ENCODE measurements around the gene SCLY. TPM values are rescaled to one million over a fixed set of nuclear protein-coding genes. Genes with fewer than 3 reads are reported as not detected.

Gene SCLY
- total and polyA plus RNA-seq, 2 donors (not counting 1 experiment from before 2014, with no cell fraction given), result 16.4 to 42.4 TPM

DNA sequence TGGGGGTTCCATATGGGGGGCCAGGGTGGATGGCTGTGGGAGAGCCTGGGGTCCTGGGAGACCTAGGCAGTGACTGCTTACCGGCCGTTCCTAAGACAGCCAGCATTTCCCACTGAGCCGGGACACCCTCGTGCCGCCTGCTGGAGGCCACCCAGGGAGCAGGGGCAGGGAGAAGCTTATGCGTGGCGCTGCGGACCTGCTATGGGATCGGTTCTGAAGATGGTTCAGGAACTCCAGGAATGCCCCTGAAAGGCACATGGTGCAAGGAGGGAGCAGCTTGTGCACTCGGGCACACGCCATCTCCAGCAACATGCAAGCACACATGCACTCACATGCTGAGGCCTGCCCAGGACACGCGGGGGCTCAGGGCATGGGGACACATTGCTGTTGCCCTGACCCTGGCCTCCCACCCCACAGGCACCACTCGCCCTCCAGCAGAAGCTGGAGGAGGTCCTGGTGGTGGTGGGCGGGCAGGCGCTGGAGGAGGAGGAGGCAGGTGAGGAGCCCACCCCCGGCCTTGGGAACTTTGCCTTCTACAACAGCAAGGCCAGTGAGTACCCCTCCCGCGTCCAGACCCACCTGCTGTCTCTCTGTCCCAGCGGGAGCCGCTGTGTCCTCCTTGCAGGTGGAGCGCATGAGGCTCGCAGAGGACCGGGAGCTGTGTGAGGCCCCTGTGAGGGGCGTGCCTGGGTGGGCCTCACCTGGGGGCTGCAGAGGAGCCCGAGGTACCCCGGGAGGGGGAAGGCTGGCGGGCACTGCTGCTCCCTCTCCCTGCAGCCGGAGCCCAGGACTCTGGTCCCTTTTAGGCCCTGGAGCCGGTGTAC lies 81.8 kb downstream of the SCLY start:
- ChIA-PET CTCF (interaction anchor here (0.7 kb wide), 1 partner anchor 18 kb away, joined by 4 read pairs; no protein-coding TSS in a partner anchor), POLR2A (no interaction called here)
- H3K4me3 ChIP-seq (ENCODE audit: control extremely low read depth in 1 of 5, extremely low read depth in 1 of 5, insufficient read depth in 1 of 5, low read depth in 2 of 5, low read length in 4 of 5), result no peak overlapping the region
- ATAC-seq (ENCODE audit: low read depth) (no peak), DNase-seq (no peak)
- Mint-ChIP-seq H3K27ac (no peak overlapping the region), H3K9me3 (ENCODE audit: insufficient read depth) (no peaks in the 10 kb centered on the region), H3K27me3 (no peaks in the 10 kb centered on the region), H3K4me1 (peaks cover 12% of the 10 kb centered on the region), H3K4me3 (no peak overlapping the region)
- H3K4me1 ChIP-seq (ENCODE audit: control insufficient read depth in 2 of 2, insufficient read depth in 2 of 2, low read length in 2 of 2), result peaks cover 16 to 26% of the 10 kb centered on the region in 2 donors
- no peaks in the 10 kb centered on the region for H4K20me1 ChIP-seq (ENCODE audit: control insufficient read depth, insufficient read depth, low read length, poor library complexity, severe bottlenecking)
- intact Hi-C loops (cut with micrococcal nuclease), result no loop called here
- peaks cover 0 to 4% (median 0%) of the 10 kb centered on the region in 3 donors for H3K9me3 ChIP-seq (ENCODE audit: control extremely low read depth in 1 of 3, control insufficient read depth in 2 of 3, insufficient read depth in 1 of 3, low read length in 2 of 3)
- WGBS (ENCODE audit: insufficient coverage), result 94% methylated on average over 25 of the region's 30 CpGs
- TF ChIP-seq, protein P1, sequence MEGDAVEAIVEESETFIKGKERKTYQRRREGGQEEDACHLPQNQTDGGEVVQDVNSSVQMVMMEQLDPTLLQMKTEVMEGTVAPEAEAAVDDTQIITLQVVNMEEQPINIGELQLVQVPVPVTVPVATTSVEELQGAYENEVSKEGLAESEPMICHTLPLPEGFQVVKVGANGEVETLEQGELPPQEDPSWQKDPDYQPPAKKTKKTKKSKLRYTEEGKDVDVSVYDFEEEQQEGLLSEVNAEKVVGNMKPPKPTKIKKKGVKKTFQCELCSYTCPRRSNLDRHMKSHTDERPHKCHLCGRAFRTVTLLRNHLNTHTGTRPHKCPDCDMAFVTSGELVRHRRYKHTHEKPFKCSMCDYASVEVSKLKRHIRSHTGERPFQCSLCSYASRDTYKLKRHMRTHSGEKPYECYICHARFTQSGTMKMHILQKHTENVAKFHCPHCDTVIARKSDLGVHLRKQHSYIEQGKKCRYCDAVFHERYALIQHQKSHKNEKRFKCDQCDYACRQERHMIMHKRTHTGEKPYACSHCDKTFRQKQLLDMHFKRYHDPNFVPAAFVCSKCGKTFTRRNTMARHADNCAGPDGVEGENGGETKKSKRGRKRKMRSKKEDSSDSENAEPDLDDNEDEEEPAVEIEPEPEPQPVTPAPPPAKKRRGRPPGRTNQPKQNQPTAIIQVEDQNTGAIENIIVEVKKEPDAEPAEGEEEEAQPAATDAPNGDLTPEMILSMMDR (IDR thresholded peaks at IDR 0.05), result no peak
- no peak for TF ChIP-seq EZH2 (IDR thresholded peaks at IDR 0.05; ENCODE audit: borderline replicate concordance, insufficient read depth, low read depth, low read length, poor library complexity, severe bottlenecking)
- no peak overlapping the region for H3K4me2 ChIP-seq (replicated peaks; ENCODE audit: low read depth, low read length, poor library complexity, severe bottlenecking)
- no peak overlapping the region for H3K27ac ChIP-seq (ENCODE audit: low read length in 2 of 2)
- peaks cover 0 to 7% (median 1%) of the 10 kb centered on the region in 4 experiments for H3K27me3 ChIP-seq (replicated peaks in 1 of 4; ENCODE audit: control extremely low read depth in 1 of 4, control insufficient read depth in 3 of 4, insufficient read depth in 4 of 4, low read length in 3 of 4)
- H3K79me2 ChIP-seq (ENCODE audit: control insufficient read depth, insufficient read depth, low read length), result no peaks in the 10 kb centered on the region
- no peak overlapping the region for H3K9ac ChIP-seq (ENCODE audit: low read length)
- no peak overlapping the region for H2AFZ ChIP-seq (ENCODE audit: insufficient read depth, low read depth, low read length, poor library complexity, severe bottlenecking)
- H3K36me3 ChIP-seq (replicated peaks in 1 of 2; ENCODE audit: control extremely low read depth in 1 of 2, control insufficient read depth in 1 of 2, extremely low read depth in 1 of 2, insufficient read depth in 2 of 2, low read length in 1 of 2), result no peaks in the 10 kb centered on the region
